ENCODE data around the gene HLA-DRA. TPM values are rescaled to one million over a fixed set of nuclear protein-coding genes. Genes with fewer than 3 reads are reported as not detected.

HLA-DRA gene
- total RNA-seq, 2 donors from 2014 or later: 244 to 342 TPM

DNA sequence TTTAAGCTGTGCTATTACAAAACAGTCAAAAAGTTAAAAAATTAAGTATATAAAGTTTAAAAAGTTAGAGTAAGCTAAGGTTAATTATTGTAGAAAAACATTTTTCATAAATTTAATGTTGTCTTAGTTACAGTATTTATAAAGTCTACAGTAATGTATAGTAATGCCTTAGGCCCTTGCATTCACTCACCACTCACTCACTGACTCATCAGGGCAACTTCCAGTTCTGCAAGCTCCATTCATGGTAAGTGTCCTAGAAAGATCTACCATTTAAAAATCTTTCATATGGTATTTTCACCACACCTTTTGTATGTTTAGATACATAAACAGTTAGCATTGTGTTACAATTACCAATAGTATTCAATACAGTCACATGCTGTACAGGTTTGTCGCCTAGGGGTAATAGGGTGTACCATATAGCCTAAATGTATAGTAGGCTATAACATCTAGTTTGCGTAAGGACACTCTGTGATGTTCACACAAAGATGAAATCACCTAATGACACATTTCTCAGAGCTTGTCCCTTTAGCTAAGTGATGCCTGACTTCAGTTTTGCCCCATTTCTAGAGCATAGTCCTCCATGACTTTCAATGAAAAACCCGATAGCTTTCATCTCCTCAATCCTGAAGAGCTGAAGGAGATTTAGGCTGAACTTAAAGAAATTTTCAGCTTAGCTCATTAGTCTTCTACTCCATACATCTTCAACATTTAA is 14.9 kb upstream of the HLA-DRA start:
- Histone ChIP-seq H3K4me1 (ENCODE audit: control insufficient read depth in 1 of 2, low read depth in 2 of 2) (no peaks in the 10 kb centered on the region), H3K36me3 (no peaks in the 10 kb centered on the region), H3K27me3 (replicated peaks; ENCODE audit: insufficient read depth) (no peaks in the 10 kb centered on the region), H3K27ac (no peak overlapping the region), H3K9me3 (no peaks in the 10 kb centered on the region), H3K4me3 (no peak overlapping the region)
- TF ChIP-seq, protein P1, sequence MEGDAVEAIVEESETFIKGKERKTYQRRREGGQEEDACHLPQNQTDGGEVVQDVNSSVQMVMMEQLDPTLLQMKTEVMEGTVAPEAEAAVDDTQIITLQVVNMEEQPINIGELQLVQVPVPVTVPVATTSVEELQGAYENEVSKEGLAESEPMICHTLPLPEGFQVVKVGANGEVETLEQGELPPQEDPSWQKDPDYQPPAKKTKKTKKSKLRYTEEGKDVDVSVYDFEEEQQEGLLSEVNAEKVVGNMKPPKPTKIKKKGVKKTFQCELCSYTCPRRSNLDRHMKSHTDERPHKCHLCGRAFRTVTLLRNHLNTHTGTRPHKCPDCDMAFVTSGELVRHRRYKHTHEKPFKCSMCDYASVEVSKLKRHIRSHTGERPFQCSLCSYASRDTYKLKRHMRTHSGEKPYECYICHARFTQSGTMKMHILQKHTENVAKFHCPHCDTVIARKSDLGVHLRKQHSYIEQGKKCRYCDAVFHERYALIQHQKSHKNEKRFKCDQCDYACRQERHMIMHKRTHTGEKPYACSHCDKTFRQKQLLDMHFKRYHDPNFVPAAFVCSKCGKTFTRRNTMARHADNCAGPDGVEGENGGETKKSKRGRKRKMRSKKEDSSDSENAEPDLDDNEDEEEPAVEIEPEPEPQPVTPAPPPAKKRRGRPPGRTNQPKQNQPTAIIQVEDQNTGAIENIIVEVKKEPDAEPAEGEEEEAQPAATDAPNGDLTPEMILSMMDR (IDR thresholded peaks at IDR 0.05): no peak
- DNase-seq (ENCODE audit: low spot score): no peak
- no peak for ATAC-seq (ENCODE audit: insufficient number of reproducible peaks, low FRiP score, low read depth)

DNA sequence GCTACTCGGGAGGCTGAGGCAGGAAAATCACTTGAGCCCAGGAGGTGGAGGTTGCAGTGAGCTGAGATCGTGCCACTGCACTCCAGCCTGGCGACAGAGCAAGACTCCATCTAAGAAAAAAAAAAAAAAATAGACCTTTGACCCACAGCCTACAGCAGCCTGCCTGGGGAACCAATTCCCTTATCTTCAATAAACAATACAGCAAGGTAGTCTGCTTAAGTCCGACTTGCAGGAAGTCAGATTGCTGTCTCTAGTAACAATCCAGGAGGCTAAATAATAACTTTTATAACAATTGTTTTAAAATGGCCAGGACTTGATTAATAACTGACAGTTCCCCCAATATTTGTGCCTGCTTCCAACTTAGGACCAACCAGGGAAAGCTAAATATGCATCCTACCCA is 13.3 kb upstream of the HLA-DRA start:
- Histone ChIP-seq H3K4me3 (no peak overlapping the region), H3K27me3 (replicated peaks; ENCODE audit: insufficient read depth) (no peaks in the 10 kb centered on the region), H3K36me3 (no peaks in the 10 kb centered on the region), H3K4me1 (ENCODE audit: control insufficient read depth in 1 of 2, low read depth in 2 of 2) (no peaks in the 10 kb centered on the region), H3K9me3 (no peaks in the 10 kb centered on the region), H3K27ac (no peak overlapping the region)
- no peak for DNase-seq (ENCODE audit: low spot score)
- ATAC-seq (ENCODE audit: insufficient number of reproducible peaks, low FRiP score, low read depth): no peak
- TF ChIP-seq, protein P1 (IDR thresholded peaks at IDR 0.05): no peak

DNA sequence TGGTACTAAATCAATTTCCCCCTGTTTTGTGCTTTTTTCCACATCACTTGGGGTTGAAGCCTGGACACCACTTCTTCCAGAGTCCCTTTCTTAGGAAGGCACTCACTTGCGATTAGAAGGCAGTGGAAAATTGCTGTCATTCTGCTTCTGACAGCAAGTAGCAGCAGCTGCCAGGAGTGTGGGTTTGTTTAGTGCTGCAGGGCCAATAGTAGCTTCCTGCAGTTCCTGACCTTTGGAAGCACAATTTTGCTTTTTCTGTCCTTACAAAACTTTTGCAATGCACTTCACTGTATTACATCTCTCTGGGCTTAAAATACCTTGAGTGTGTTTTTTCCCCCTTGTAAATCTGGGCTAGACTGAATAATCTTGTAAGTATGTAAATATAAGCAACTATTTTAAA is 12.5 kb upstream of the HLA-DRA start:
- Histone ChIP-seq H3K36me3 (no peaks in the 10 kb centered on the region), H3K4me1 (ENCODE audit: control insufficient read depth in 1 of 2, low read depth in 2 of 2) (no peaks in the 10 kb centered on the region), H3K9me3 (no peaks in the 10 kb centered on the region), H3K4me3 (no peak overlapping the region), H3K27ac (no peak overlapping the region), H3K27me3 (replicated peaks; ENCODE audit: insufficient read depth) (no peaks in the 10 kb centered on the region)
- no peak for ATAC-seq (ENCODE audit: insufficient number of reproducible peaks, low FRiP score, low read depth)
- TF ChIP-seq, protein P1 (IDR thresholded peaks at IDR 0.05): no peak
- no peak for DNase-seq (ENCODE audit: low spot score)

DNA sequence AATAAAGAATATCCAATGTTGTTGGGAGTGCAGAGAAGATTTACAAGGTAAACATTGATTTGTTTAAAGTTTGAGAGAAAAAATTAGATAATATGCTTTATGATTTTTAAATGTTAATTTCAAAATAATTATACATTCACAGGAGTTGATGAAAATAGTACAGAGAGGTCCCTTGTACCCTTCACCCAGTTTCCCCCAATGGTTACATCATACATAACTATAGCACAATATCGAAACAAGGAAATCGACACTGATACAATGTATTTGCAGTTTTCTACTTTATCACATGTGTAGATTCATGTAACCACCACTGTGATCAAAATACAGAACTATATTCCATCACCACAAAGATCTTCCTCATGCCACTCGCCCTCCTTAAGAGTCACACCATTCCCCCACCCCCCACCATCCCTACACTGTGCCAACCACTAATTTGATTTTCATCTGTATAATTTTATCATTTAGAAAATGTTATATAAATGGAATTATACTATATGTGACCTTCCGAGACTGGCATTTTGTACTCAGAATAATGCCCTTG is 11.7 kb upstream of the HLA-DRA start:
- ATAC-seq (ENCODE audit: insufficient number of reproducible peaks, low FRiP score, low read depth) (no peak), DNase-seq (ENCODE audit: low spot score) (no peak)
- TF ChIP-seq, protein P1 (IDR thresholded peaks at IDR 0.05): no peak
- Histone ChIP-seq H3K36me3 (no peaks in the 10 kb centered on the region), H3K4me1 (ENCODE audit: control insufficient read depth in 1 of 2, low read depth in 2 of 2) (no peaks in the 10 kb centered on the region), H3K27ac (no peak overlapping the region), H3K27me3 (replicated peaks; ENCODE audit: insufficient read depth) (no peaks in the 10 kb centered on the region), H3K9me3 (no peaks in the 10 kb centered on the region), H3K4me3 (no peak overlapping the region)

DNA sequence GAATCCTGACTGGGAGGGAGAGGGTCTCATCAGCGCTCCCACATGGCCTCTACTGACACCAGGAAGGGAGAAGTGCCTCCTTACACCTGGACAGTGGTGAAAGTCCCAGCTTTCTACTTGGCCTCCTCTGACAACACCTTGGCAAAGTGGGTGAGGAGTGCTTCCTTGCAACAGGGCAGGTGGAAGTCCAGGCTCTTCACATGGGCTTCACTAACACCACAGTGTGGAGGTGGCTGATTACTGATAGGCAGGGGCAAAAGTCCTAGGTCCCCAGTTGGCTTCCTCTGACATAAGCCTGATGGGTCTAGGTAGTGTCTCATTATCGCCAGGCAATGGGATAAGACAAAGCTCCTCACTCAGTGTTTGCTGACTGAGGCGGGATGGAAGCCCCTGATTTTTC is 9.5 kb upstream of the HLA-DRA start:
- no peaks in the 10 kb centered on the region for H3K36me3 ChIP-seq
- H3K27me3 ChIP-seq (replicated peaks; ENCODE audit: insufficient read depth): no peaks in the 10 kb centered on the region
- ATAC-seq (ENCODE audit: insufficient number of reproducible peaks, low FRiP score, low read depth) (no peak), DNase-seq (ENCODE audit: low spot score) (no peak)
- H3K4me3 ChIP-seq: no peak overlapping the region
- TF ChIP-seq, protein P1 (IDR thresholded peaks at IDR 0.05): no peak
- H3K9me3 ChIP-seq: no peaks in the 10 kb centered on the region
- no peak overlapping the region for H3K27ac ChIP-seq
- H3K4me1 ChIP-seq (ENCODE audit: control insufficient read depth in 1 of 2, low read depth in 2 of 2): no peaks in the 10 kb centered on the region
